OCI-M2 (cell line): ENCODE data around the gene LRIG1.

Experiments used
- DNase-seq: peaks from one replicate; lab custom pipeline; 2025; ENCODE audit not compliant: unreplicated experiment; lab: John Stamatoyannopoulos, UW

The LRIG1 gene

GRCh38 chr3:66444146-66444644 is 56.6 kb downstream of the LRIG1 start:
- DNase-seq: no peak

DNA sequence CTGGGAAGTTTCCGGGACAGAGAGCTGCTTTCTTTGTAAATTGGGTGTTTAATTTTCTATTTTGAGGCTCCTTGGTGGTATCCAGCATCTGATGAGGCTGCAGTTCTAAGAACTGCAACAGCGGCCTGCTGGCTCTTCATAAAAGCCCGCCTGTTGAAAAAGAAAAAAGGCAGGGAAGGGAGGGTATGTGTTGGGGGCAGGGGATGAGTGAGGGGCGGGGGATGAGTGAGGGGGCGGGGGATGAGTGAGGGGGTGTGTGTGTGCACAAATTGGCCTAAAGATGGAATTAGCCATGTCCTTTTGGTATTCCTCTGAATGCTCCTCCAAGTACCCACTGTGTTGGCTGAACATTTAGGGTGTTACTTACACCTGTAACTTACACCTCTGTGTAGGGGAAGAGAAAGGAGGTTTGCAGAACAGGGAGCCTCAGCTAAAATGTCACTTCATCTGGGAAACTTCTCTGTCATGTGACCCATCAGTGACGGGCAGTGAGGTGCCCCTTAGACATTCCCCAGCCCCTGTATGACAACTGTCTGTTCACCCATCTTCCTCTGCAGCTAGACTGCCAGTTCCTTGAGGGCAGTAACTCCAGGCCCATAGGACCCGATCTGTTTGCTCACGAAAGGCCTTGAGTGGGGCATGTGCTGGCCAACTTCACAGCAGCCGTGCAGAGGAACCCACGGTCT is 57.6 kb downstream of the LRIG1 start:
- DNase-seq: no peak

DNA sequence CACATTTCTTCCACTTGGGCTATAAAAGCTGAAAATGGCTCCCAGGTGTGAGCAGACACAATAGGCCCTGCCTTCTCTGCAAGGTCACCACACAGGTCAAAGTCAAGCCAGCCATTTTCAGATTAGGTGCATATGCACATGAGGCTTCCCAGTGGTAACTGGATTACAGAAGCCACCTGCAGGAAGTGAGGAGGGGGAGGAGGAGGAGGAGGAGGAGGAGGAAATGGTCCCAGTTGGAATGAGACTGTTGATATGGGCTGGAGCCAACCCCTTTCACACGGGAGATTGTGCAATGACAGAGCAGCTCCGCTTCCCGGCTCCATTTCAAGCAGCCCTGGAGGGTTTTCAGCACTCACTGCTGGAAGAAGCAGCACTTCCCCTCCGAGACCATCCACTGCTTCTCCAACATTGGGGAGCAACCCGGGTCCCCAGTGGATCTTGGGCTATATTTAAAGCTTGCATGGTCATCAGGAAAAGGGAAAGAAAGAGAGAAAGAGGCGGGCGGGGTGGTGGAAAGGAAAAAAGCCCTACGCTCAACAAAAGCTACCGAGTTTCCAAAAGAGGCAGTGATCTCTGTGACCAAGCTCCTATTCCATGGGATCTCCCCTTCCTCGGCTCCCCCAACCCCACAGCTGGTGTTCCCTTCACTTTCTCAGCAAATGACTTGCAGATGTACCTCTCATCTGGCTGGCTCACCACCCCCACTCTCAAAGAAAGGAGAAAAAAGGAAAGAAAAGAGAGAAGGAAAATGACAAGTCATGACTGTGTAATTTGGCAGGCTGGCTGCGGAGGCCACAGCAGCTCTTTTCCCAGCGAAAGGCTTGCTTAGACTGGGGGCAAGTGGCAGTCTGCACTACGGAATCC is 58.3 kb downstream of the LRIG1 start:
- DNase-seq: no peak

GRCh38 chr3:66441692-66442091 is 59.1 kb downstream of the LRIG1 start:
- DNase-seq: no peak

- DNase-seq: no peak
Observed at GRCh38 chr3:66441129-66441528, 59.7 kb downstream of the LRIG1 start.

GRCh38 chr3:66439666-66440344 is 61.0 kb downstream of the LRIG1 start:
- peak; percentile 26 for DNase-seq

DNA sequence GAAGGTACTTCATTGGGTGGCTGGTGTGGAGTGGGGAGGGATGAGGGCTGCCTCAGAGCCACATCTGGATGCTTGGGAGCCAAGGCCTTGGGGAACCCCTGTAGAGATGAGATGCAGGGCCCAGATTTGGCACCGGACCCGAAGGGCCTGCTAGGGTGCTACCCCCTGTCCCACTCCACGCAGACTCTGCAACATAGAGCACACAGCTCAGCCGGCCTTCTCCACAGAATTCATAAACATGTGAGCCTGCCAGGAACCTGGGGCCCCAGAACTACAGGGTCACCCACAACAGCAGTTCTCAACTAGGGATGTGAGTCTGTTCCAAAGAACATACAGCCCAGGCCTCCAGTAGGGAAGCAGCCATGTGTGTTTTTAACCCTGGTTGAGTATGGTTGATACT is 62.8 kb downstream of the LRIG1 start:
- DNase-seq: no peak

DNA sequence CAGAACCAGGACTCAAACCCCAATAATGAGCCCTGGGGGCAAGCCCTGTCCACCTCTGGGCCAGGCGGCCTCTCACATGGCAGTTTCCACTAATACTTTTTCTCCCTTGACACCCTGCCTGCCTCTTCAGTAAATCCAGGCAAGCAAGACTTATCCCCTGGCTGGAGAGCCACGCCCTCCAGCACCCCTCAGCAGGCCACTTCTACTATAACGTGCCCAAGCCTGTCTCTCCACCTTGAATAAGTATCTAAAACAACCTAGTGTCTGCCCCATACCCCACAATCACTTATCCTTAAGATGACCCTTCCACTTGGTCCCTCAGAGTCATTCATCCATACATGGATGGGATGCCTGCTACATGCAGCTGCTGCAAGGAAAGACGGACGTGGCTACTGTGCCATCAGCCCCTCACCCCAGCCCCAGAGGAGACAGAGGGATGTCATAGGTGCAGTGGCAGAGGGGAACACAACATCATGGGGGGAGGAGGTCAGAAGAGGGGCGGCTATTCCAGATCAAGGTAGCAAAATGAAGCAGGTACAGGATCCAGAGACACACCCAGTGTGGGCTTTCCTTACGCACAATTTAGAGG is 63.4 kb downstream of the LRIG1 start:
- DNase-seq: no peak

GRCh38 chr3:66435989-66436388 is 64.8 kb downstream of the LRIG1 start:
- no peak for DNase-seq

- no peak for DNase-seq
Observed at GRCh38 chr3:66434726-66435125, 66.1 kb downstream of the LRIG1 start.

DNA sequence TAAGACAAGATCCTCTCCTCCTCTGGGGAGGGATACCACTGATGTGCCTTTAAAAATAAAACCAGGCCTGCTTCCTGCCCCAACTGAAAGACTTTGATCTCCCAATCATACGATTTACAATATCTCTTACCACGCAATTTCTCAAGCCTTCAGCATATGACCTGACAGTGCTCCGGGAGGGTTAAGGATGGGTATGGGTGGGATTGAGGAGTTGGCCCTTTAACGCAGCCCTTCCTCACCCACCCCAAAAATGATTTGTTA is 67.4 kb downstream of the LRIG1 start:
- DNase-seq: no peak

DNA sequence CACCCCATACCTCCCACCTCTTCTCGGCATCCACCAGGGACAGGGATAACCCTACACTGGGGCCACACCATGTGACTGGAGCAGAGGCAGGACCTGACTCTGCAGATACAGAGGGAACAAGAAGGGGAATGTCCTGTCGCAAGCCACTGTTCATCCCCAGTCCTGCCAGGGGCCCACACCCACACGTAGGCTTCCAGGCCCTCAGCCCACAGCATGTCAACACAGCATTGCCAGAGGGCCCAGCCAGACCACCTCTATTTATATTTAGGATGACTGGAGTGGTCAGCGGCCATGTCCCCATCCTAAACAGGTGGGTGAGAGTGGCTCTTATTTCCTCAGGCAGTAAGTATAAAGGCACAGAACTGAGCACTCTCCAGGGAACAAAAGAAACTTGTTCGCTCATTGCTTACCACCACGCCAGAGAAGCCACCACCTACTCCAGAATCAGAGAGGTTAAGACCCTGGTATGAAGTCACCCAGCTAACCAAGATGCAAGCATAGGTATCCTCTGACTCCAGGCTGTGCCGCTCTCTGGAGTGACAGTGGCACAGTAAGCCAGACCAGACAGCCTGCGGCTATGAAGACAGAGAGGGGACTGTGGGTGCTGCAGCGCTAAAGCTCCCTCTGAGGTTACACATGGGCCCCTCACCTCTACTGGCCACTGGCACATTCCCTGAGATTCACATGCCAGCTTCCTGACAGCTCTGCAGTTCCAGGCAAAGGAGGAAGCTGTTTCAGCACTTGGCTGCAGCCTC is 67.9 kb downstream of the LRIG1 start:
- no peak for DNase-seq

DNA sequence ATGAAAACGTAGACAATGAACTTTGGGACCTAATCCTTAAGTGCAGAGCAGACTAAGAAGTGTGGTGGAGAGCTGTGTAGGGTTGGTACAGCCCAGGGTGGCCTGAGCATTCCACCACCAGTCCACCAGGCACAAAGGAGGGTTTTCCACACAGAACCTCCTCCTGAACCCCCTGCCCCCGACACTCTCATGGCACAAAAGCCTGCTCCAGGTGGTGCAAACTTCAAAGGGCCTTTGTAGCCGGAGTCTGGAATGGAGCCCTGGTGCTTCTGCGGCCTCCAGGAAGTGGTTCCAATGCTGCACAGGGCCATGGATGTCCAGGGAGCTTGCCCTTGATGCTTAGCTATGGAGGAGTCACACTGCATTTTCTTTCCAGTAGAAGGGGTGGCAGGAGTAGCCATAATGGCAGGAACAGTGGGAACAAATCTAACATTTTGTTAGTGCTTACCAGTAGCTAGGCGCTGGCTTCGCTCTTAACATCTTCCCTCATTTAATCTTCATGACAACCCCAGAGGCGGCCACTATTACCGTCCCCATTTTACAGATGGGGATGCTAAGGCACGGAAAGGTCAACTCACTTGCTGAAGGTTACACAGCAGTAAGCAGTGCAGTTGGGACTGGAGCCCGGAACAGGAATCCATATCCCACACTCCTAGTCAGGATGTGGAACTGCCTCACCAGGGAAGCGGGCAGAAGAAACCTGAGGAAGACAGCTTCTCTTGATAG is 68.6 kb downstream of the LRIG1 start:
- DNase-seq: no peak

DNA sequence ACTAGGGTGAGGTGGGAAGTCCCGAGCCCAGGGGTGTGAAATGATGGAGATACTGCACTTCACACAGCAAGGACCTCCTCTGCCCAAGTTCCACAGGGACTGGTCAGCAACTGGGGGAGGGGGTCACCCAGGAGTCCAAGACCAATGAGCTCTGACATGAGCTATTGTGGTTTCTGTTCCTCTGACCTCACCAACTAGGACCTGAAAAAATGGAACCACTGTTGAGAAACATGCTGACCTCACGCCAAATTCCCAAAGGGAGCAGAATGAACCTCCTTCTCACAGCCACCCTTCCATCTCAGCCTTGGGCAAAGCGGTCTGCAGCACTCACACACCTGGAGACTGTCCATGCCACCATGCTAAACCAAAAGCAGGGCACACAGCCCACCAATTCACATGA is 69.3 kb downstream of the LRIG1 start:
- DNase-seq: no peak

DNA sequence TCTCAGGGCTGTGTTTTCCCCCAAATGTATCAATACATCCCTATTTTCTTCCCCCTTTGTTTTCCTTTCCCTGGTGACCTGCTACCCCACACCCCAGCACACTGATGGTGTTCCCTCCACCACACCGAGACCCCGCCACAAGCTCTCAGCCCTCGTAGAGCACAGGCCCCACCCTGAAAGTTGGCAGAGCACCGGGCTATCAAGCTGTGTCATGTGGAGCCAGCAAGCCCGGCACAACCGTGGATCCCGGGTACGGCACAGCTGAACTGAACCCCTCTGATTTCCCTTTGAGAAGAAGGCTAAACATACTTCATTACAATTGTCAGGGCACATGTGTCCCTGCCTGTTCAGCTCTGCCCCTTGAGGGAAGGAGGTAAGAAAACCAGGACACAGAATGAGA is 69.9 kb downstream of the LRIG1 start:
- DNase-seq: no peak

DNA sequence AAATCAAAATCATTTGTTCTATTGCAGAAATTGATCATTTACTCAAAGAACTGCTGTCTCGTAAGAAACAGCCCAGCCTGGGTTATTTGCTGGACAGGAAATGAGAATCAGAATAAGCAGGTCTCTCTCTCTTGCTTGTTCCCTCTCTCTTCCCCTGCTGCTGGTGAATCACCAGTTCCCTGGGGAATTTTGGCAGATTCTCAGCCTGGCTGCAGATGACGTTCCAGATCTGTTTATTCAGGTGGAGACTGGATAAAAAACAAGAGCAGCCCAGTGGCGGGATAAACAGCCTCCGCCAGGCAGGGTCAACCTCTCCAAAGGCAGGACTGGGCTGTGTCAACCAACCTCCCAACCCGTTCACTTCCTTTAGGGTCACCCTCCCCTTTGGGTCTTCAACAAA is 72.1 kb downstream of the LRIG1 start:
- DNase-seq: no peak

- no peak for DNase-seq
Observed at GRCh38 chr3:66427951-66428474, 72.8 kb downstream of the LRIG1 start.

DNA sequence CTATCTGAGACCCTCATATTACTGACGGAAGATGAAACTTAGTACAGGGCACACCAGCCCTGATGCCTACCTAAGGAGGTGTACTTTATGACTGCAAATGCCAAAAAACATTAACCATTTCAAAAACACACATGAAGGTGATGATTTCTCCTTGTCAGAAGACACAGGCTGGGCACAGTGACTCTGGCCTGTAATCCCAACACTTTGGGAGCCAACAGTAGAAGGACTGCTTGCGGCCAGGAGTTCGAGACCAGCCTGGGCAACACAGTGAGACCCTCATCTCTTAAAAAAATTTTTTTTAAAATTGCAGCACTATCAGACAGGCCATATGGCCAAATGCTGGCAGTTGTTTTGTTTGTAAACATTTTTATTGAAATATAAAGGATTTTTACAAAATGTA is 73.5 kb downstream of the LRIG1 start:
- DNase-seq: no peak

- no peak for DNase-seq
Observed at GRCh38 chr3:66426135-66426534, 74.7 kb downstream of the LRIG1 start.

- no peak for DNase-seq
Observed at GRCh38 chr3:66425576-66426114, 75.2 kb downstream of the LRIG1 start.
